K562 (cell line): Measurements from ENCODE around the gene TDRD10. TPM values are rescaled to one million over a fixed set of nuclear protein-coding genes. Genes with fewer than 3 reads are reported as not detected.

Source experiments
- CHD2 ChIP-seq: IDR thresholded peaks from 2 replicates; pipeline ENCODE4 v1.6.1; 2011; ENCODE audit warnings: low read depth, low read length
- DMBX1 ChIP-seq: fragments of 250-450 bp; sonication (Bioruptor Pico); IDR thresholded peaks from 2 replicates; pipeline ENCODE4 v1.8.0; 2022; ENCODE audit warnings: inconsistent platforms, mild to moderate bottlenecking, moderate library complexity, borderline replicate concordance
- ELF2 ChIP-seq: fragments of 250-450 bp; sonication (Bioruptor Pico); IDR thresholded peaks from 2 replicates; pipeline ENCODE4 v1.5.0; 2021; ENCODE audit warnings: mild to moderate bottlenecking
- PATZ1 ChIP-seq: fragments of 250-450 bp; sonication (Bioruptor Pico); IDR thresholded peaks from 2 replicates; pipeline ENCODE4 v1.5.0; 2020; ENCODE audit warnings: mild to moderate bottlenecking, borderline replicate concordance
- PML ChIP-seq: IDR thresholded peaks from 2 replicates; pipeline ENCODE4 v1.6.1; 2012; ENCODE audit warnings: low read length, inconsistent platforms
- RCOR1 ChIP-seq, 2 experiments: IDR thresholded peaks; 2 replicates each; pipeline ENCODE4 v1.6.1; 2012; ENCODE audit warnings: low read depth in 2 of 2, low read length in 2 of 2, borderline replicate concordance in 1 of 2, improper control_type of control experiment in 1 of 2
- TAF1 ChIP-seq: IDR thresholded peaks from 2 replicates; pipeline ENCODE4 v1.6.1; 2011; ENCODE audit warnings: mild to moderate bottlenecking, low read length, moderate library complexity; ENCODE audit not compliant: insufficient read depth, control insufficient read depth, severe bottlenecking; ENCODE audit errors: extremely low read depth
- TCF3 ChIP-seq: sonication (generic); formaldehyde crosslinking; IDR thresholded peaks from 2 replicates; pipeline ENCODE4 v1.4.0; 2020; ENCODE audit warnings: mild to moderate bottlenecking, missing genetic modification reagents
- polyA plus RNA-seq, 8 experiments: library from polyadenylated mRNA; depleted of rRNA in 4 of 8; stranded (reverse) in 5 of 8; unstranded in 3 of 8; fragments of >200 nt; fragmentation: Nextera tagmentation in 2 of 8; fragmentation: Illumina TruSeq in 1 of 8; extraction: Ambion mirVana in 2 of 8; extraction: Trizol in 1 of 8; gene quantifications; 2 replicates each; pipeline versions ENCODE4 v1.2.1 to v1.2.3, GENCODE V29; 2011 to 2014; ENCODE audit warnings: inconsistent platforms in 1 of 8, missing spikeins in 1 of 8
- total RNA-seq, 7 experiments: library from RNA; depleted of rRNA in 6 of 7; stranded (reverse); fragments of >200 nt in 6 of 7; fragmentation: Illumina TruSeq in 2 of 7; extraction: Trizol in 2 of 7; gene quantifications; 2 replicates each; pipeline versions ENCODE4 v1.2.1 to v1.2.3, GENCODE V29; 2011 to 2021; ENCODE audit warnings: low replicate concordance in 1 of 7
- TF ChIP-seq, protein P1 (sequence below): fragments of 450-650 bp; formaldehyde crosslinking; IDR thresholded peaks from 2 replicates; pipeline ENCODE4 v1.4.0; 2022; ENCODE audit warnings: mild to moderate bottlenecking, moderate library complexity

Gene TDRD10
- total and polyA plus RNA-seq, 9 of the 15 experiments (the other 6 are each of a cell fraction or from before 2014, with no cell fraction given) = not detected

DNA sequence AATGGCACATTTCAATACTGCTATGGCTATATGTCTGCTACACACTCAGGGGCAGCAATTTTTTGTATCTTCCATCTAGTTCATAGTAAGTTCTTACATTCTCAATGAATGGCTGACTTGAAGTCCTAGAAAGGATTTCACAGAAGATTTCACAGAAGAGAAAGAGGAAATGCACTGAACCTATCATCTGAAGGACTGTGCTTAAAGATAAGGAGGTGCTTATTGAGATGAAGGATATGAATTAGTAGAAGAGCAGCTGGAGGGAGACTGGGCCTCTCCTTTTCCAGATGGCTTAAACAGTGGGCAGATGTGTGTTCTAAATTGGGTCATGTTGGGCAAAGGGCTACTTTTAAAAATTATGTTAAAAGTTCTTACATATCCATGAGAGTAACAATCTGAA is 91.4 kb downstream of the TDRD10 start (continued):
- TF ChIP-seq PATZ1 (no peak), ELF2 (no peak), PML (peak; percentile 59; the same call in 1 of the 2 replicates), RCOR1 (IDR thresholded peaks at IDR 0.05; ENCODE audit: borderline replicate concordance in 1 of 2, low read depth in 2 of 2, low read length in 2 of 2) (peak in 1 of 2 experiments; percentile 45; a peak in 1 of 4 replicates), DMBX1 (CRISPR knock-in tag) (no peak), TAF1 (no peak), CHD2 (no peak), TCF3 (CRISPR knock-in tag) (peak; percentile 62)
- TF ChIP-seq, protein P1, sequence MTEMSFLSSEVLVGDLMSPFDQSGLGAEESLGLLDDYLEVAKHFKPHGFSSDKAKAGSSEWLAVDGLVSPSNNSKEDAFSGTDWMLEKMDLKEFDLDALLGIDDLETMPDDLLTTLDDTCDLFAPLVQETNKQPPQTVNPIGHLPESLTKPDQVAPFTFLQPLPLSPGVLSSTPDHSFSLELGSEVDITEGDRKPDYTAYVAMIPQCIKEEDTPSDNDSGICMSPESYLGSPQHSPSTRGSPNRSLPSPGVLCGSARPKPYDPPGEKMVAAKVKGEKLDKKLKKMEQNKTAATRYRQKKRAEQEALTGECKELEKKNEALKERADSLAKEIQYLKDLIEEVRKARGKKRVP (CRISPR knock-in tag) = no peak
